Measurements from ENCODE around the gene SLC7A11.

- TF ChIP-seq GATA3 (IDR thresholded peaks at IDR 0.05; ENCODE audit: low read depth, low read length), result no peak
- no peak for TF ChIP-seq GATA2 (IDR thresholded peaks at IDR 0.05; ENCODE audit: low read depth, low read length)
These were observed 2.7 kb downstream of the SLC7A11 start for GRCh38 chr4:138239491-138239890.
